ENCODE data around the gene ARRB2.

Gene ARRB2

GRCh38 chr17:4766723-4767122 is 56.3 kb downstream of the ARRB2 start:
- DNase-seq, result no peak

- no peak for DNase-seq
Measured at GRCh38 chr17:4768298-4768697, 57.9 kb downstream of the ARRB2 start.

- no peak for DNase-seq
Measured at GRCh38 chr17:4769628-4770027, 59.2 kb downstream of the ARRB2 start.
